Karpas-422 (cell line): ENCODE data around the gene CDK11B. TPM values are rescaled to one million over a fixed set of nuclear protein-coding genes. Genes with fewer than 3 reads are reported as not detected.
"Not testable (repeated sequence)": the region's sequence is repeated elsewhere in the genome, so short reads cannot be mapped to it uniquely, and the experiment has no call there.

Experiments
- DNase-seq: peaks from one replicate; pipeline ENCODE4 v3.0.0-alpha.2; 2015
- H2AFZ ChIP-seq: fragments of 200-600 bp; sonication (generic); 2 replicates; pipeline ENCODE4 v1.6.1; 2014; ENCODE audit warnings: antibody characterized with exemption, low read length, mixed read lengths
- H3K27ac ChIP-seq: fragments of 200-600 bp; sonication (generic); 2 replicates; pipeline ENCODE4 v1.5.1; 2014; ENCODE audit warnings: mild to moderate bottlenecking, low read length, moderate library complexity
- H3K27me3 ChIP-seq: fragments of 200-600 bp; sonication (generic); 2 replicates; pipeline ENCODE4 v1.6.1; 2014; ENCODE audit warnings: low read length, mixed read lengths
- H3K36me3 ChIP-seq: fragments of 200-600 bp; sonication (generic); 2 replicates; pipeline ENCODE4 v1.6.1; 2014; ENCODE audit warnings: low read length, mixed read lengths; ENCODE audit not compliant: insufficient read depth
- H3K4me1 ChIP-seq: fragments of 200-600 bp; sonication (generic); 2 replicates; pipeline ENCODE4 v1.6.1; 2014; ENCODE audit warnings: mild to moderate bottlenecking, low read length, mixed read lengths
- H3K4me2 ChIP-seq: fragments of 200-600 bp; sonication (generic); 2 replicates; pipeline ENCODE4 v1.6.1; 2014; ENCODE audit warnings: low read length, low read depth, mild to moderate bottlenecking; ENCODE audit not compliant: poor library complexity, severe bottlenecking
- H3K4me3 ChIP-seq: fragments of 200-600 bp; sonication (generic); 2 replicates; pipeline ENCODE4 v1.5.1; 2014; ENCODE audit warnings: mild to moderate bottlenecking, antibody characterized with exemption, low read length, mixed read lengths
- H3K79me2 ChIP-seq: fragments of 200-600 bp; sonication (generic); 2 replicates; pipeline ENCODE4 v1.6.1; 2014; ENCODE audit warnings: mild to moderate bottlenecking, low read length, mixed read lengths
- H3K9ac ChIP-seq: fragments of 200-600 bp; sonication (generic); 2 replicates; pipeline ENCODE4 v1.6.0; 2014; ENCODE audit warnings: low read length
- H3K9me2 ChIP-seq: fragments of 200-600 bp; sonication (generic), shearing (Covaris generic); replicated peaks from 2 replicates; pipeline ENCODE4 v1.6.0; 2014; ENCODE audit warnings: mild to moderate bottlenecking, low read length, moderate library complexity; ENCODE audit not compliant: insufficient read depth
- H3K9me3 ChIP-seq: fragments of 300-700, 200-600 bp; sonication (generic); 2 replicates; pipeline ENCODE4 v1.6.1; 2014; ENCODE audit warnings: low read length, mixed read lengths
- H4K20me1 ChIP-seq: fragments of 200-600 bp; sonication (generic); 2 replicates; pipeline ENCODE4 v1.6.1; 2014; ENCODE audit warnings: mild to moderate bottlenecking, antibody characterized with exemption, low read length, low read depth; ENCODE audit not compliant: insufficient read depth
- total RNA-seq: library from RNA; depleted of rRNA; stranded (reverse); fragments of >200 nt; shearing (Covaris generic); gene quantifications from 2 replicates; pipeline ENCODE4 v1.2.3, GENCODE V29; 2014; ENCODE audit warnings: low replicate concordance

Gene CDK11B
- total RNA-seq, 1 experiment from 2014 or later: 11.4 TPM

DNA sequence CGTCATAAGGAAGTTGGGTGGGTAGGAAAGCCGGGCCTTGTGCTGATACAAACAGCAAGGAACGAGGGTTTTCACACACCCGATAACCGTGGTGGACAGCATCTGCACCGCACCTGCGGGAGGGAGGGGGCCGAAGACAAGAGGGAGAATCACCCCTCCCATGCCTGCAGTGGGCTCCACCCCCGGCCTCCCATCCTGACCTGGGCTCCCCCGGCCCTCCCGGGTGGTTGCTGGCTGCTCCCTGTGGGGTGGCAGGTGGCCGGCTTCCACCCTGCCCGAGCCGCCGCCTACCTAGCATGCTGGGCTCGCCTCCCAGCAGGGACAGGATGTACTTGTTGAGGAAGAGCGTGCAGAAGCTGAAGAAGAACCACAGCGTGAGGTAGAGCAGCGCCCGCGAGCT lies 17.3 kb upstream of the CDK11B start:
- not testable (repeated sequence) for DNase-seq, H3K27me3 ChIP-seq, H3K9me2 ChIP-seq, H3K9ac ChIP-seq, H3K4me3 ChIP-seq, H4K20me1 ChIP-seq, H3K27ac ChIP-seq, H3K4me2 ChIP-seq, H2AFZ ChIP-seq, H3K36me3 ChIP-seq, H3K9me3 ChIP-seq
- Histone ChIP-seq H3K79me2 (peaks cover 13% of the 10 kb centered on the region; the same call in 1 of the 2 replicates), H3K4me1 (peaks cover 22% of the 10 kb centered on the region)

DNA sequence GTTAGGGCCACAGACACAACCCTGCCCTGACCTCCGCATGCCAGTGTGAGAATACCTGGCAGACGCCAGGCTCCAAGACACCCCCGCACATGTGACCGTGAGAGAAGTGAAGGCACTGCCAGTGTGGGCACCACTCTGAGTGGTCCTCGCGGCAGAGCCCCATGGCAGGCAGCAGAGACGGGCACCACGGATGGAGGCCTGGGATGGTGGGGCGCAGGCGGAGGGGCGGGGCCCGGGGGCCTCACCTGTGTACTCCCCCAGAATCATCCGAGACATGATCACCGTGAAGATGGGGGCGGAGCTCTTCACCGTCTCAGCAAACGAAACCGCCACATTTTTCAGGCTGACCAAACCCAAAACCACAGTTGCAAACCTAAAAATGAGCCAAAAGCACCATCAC lies 16.4 kb upstream of the CDK11B start:
- not testable (repeated sequence) for H3K9me2 ChIP-seq

DNA sequence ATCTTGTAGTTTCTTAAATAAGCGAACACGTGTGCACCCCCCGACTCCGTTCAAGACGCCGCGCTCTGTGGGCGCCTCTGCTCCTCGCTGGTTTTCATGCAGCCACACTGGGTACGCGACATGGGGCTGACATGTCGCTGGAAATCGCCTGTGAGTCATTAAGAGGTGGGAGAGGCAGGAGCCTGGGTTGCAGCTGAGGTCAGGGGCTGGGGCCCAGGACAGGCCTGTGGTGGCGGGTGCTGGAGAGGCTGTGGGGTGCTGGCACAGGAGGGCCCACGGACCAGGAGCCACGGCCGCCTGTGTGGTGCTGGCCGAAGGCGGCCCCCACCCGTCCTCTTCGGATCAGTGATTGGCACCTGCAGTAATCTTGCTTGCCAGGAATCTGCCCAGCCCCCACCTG lies 16.0 kb upstream of the CDK11B start:
- DNase-seq, H3K4me3 ChIP-seq, H4K20me1 ChIP-seq, H2AFZ ChIP-seq, H3K27ac ChIP-seq, H3K36me3 ChIP-seq, H3K9me3 ChIP-seq, H3K9me2 ChIP-seq, H3K27me3 ChIP-seq, H3K4me2 ChIP-seq, H3K9ac ChIP-seq: not testable (repeated sequence)
- Histone ChIP-seq H3K79me2 (peaks cover 13% of the 10 kb centered on the region; the same call in 1 of the 2 replicates), H3K4me1 (peaks cover 22% of the 10 kb centered on the region)

More for the DNA sequence above, 16.4 kb upstream of the CDK11B start:
- H4K20me1 ChIP-seq, H3K9ac ChIP-seq, DNase-seq, H3K27ac ChIP-seq, H2AFZ ChIP-seq, H3K27me3 ChIP-seq, H3K36me3 ChIP-seq, H3K4me3 ChIP-seq, H3K9me3 ChIP-seq, H3K4me2 ChIP-seq: not testable (repeated sequence)
- H3K4me1 ChIP-seq: peaks cover 22% of the 10 kb centered on the region
- peaks cover 13% of the 10 kb centered on the region; the same call in 1 of the 2 replicates for H3K79me2 ChIP-seq

DNA sequence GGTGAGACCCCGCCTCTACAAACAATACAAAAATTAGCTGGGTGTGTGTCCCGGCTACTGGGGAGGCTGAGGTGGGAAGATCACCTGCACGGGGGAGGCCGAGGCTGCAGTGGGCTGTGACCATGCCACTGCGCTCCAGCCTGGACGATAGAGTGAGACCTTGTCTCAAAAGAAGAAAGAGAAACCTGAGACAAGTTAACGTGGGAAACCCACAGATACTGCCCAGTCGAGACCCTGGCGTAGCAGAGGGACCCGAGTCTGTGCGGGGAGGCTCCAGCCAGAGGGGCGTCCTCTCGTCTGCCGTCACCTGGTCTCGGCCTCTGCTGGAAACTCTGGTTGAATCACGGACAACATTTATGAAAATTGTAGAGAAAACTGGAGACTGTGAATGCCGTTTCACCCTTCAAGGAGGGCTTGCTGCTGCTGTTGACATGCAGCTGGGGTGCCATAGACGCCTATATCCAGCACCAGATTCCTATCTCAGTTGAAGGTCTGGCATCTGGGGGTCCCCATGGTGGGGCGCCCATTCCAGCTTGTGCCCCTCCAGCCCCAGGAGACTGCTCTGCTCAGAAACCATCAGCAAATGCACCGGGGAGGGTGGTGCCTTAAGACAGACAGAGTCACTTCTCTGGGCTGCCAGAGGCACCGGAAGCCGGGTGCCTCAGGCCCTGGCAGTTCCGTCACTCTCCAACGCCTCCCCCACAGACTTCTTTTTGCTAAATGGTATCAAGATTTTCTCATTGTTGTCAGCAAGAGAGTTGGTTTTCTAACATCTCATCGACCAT lies 13.6 kb upstream of the CDK11B start:
- no peaks in the 10 kb centered on the region for H4K20me1 ChIP-seq
- no peak for DNase-seq
- no peaks in the 10 kb centered on the region for H3K36me3 ChIP-seq
- no peaks in the 10 kb centered on the region for H3K27me3 ChIP-seq
- no peaks in the 10 kb centered on the region for H3K9me3 ChIP-seq
- no peaks in the 10 kb centered on the region for H3K79me2 ChIP-seq
- no peak overlapping the region for H3K4me3 ChIP-seq
- H2AFZ ChIP-seq: no peak overlapping the region
- H3K4me1 ChIP-seq: peaks cover 1% of the 10 kb centered on the region
- H3K9me2 ChIP-seq: no peaks in the 10 kb centered on the region
- H3K4me2 ChIP-seq: no peak overlapping the region
- no peak overlapping the region for H3K9ac ChIP-seq
- no peak overlapping the region for H3K27ac ChIP-seq

DNA sequence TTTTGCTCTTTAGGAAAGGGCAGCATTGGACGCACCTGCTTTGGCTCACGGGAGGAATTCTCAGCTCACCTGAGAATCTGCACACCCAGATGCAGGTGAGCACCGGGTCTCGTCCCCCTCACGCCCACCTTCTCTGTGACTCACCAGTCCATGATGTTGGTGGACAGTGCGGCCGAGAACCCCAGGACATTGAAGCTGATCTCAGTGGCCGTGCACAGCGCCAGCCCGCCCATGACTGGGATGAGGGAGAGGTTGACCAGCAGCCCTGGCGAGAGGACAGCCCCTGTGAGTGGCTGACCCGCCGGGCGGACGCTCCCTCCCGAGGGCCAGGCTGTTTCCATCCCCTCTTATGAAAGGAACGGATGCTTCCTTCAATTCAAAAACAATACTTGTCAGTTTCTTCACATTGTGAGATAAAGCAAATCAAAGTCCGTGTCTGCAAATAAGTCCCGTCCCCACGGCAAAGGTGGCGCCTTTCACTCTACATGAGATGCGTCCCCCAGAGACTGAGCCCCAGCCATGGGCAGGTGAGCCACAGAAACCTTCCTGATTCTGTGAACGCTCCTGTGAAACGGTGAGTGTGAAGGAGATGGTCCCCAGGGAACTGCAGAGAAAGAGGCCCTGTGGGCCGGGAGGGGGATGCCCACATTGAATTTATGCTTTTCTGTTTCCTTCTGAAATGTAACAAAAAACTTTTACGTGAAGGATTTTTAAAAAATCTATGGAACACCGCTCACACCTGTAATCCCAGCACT lies 12.7 kb upstream of the CDK11B start:
- H4K20me1 ChIP-seq: no peaks in the 10 kb centered on the region

DNA sequence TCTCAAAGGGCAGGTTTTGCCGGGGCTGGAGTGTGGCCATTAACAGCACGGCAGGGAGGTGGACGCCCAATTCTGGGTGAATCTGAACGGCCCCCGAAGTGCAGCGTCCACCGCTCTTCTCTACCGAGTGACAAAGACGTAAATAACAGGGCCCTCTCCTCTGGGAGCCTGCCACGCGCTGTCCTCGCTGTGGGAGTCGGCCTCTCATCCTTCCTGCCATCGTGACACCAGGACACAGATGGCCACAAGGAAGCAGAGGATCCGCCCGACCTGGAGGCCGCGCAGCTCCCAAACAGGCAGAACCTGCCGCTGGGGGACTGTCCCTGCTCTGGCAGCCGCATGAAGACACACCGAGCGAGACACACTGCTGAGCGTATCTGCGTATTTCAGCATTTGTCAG lies 12.1 kb upstream of the CDK11B start:
- Histone ChIP-seq H3K79me2 (no peaks in the 10 kb centered on the region), H3K27me3 (no peaks in the 10 kb centered on the region), H2AFZ (no peak overlapping the region), H3K4me1 (no peaks in the 10 kb centered on the region), H3K36me3 (no peaks in the 10 kb centered on the region; the same call in 1 of the 2 replicates), H3K9me2 (no peaks in the 10 kb centered on the region), H4K20me1 (no peaks in the 10 kb centered on the region), H3K9ac (no peak overlapping the region), H3K9me3 (no peaks in the 10 kb centered on the region), H3K27ac (no peak overlapping the region), H3K4me3 (no peak overlapping the region), H3K4me2 (no peak overlapping the region)
- DNase-seq: no peak

More for the DNA sequence above, 12.7 kb upstream of the CDK11B start:
- H3K9me3 ChIP-seq: no peaks in the 10 kb centered on the region
- no peaks in the 10 kb centered on the region for H3K79me2 ChIP-seq
- no peak for DNase-seq
- no peaks in the 10 kb centered on the region for H3K27me3 ChIP-seq
- no peaks in the 10 kb centered on the region for H3K36me3 ChIP-seq
- H2AFZ ChIP-seq: no peak overlapping the region
- H3K9ac ChIP-seq: no peak overlapping the region
- no peaks in the 10 kb centered on the region for H3K9me2 ChIP-seq
- no peaks in the 10 kb centered on the region for H3K4me1 ChIP-seq
- no peak overlapping the region for H3K4me2 ChIP-seq
- no peak overlapping the region for H3K27ac ChIP-seq
- H3K4me3 ChIP-seq: no peak overlapping the region

DNA sequence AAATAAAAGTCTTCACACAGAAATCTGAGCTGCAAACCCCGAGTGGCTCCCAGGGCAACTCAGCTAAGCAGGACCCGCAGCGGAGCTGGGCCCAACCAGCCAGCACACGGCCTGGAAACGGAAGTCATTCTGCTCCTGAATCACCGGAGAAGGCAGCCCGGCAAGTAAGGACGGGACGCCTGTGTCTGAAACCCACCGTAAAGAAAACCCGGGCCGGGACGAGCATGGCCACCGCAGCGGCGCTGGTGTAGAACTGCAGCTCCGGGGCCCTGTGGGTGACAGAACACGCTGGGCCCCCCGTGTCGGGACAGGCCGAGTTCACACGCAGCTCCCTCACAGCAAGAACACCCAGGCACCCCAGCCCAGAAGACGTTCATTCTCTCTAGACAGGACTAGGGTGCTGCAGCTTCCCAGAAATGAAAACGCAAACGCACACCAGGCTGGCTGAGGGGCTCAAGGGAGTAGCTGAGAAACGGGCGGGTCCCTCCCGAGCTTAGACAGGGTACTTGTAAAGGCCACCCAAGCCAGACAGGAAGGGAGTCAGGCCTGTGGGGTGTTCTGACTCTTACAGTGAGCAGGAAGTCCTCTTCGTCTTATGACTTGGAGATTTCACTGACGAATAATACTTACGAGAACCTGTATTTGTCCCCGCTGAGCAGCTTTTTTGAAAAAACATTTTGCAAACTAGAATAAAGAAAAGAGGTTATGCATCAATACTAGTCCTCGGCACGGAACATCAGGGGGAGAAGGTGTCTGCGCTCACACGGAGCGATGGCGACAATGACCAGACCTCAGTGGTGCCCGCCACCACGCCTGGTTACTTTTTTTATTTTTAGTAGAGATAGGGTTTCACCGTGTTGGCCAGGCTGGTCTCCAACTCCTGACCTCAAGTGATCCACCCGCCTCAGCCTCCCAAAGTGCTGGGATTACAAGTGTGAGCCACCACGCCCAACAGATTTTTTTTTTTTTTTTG lies 10.9 kb upstream of the CDK11B start:
- Histone ChIP-seq H3K4me3 (no peak overlapping the region), H3K27ac (no peak overlapping the region), H3K9ac (no peak overlapping the region), H3K4me1 (no peaks in the 10 kb centered on the region), H3K36me3 (no peaks in the 10 kb centered on the region; the same call in 1 of the 2 replicates), H3K4me2 (no peak overlapping the region), H3K9me2 (no peaks in the 10 kb centered on the region), H2AFZ (no peak overlapping the region), H3K79me2 (no peaks in the 10 kb centered on the region), H3K9me3 (no peaks in the 10 kb centered on the region), H3K27me3 (no peaks in the 10 kb centered on the region), H4K20me1 (0 out of 2 replicates have a peak, but pooled peaks cover 2% of the 10 kb centered on the region)
- DNase-seq: no peak
